Fibroblast of pulmonary artery (primary cell): ENCODE data around the gene OTOP2.

Experiments used
- DNase-seq: peaks from one replicate; pipeline ENCODE4 v3.0.0-alpha.2; 2010; ENCODE audit warnings: low read depth
- H3K4me3 ChIP-seq: replicated peaks from 2 replicates; pipeline ENCODE4 v1.5.1; 2011; ENCODE audit warnings: low read depth, mild to moderate bottlenecking, control low read depth, low read length, moderate library complexity
- CTCF ChIP-seq: IDR thresholded peaks from 2 replicates; pipeline ENCODE4 v1.5.1; 2011; ENCODE audit warnings: mild to moderate bottlenecking, control low read depth, low read length, inconsistent platforms; ENCODE audit errors: missing control alignments

OTOP2 gene

GRCh38 chr17:74939534-74939933 is 15.5 kb downstream of the OTOP2 start:
- no peak overlapping the region for H3K4me3 ChIP-seq
- DNase-seq = no peak
- TF ChIP-seq CTCF = no peak

- no peak overlapping the region for H3K4me3 ChIP-seq
- DNase-seq = no peak
- TF ChIP-seq CTCF = no peak
Measured at GRCh38 chr17:74941128-74941725, 17.2 kb downstream of the OTOP2 start.

- DNase-seq = no peak
- no peak for TF ChIP-seq CTCF
- no peak overlapping the region for H3K4me3 ChIP-seq
Measured at GRCh38 chr17:74943808-74944522, 19.9 kb downstream of the OTOP2 start.

GRCh38 chr17:74945543-74945942 is 21.5 kb downstream of the OTOP2 start:
- no peak for DNase-seq
- no peak for TF ChIP-seq CTCF
- no peak overlapping the region for H3K4me3 ChIP-seq

- no peak overlapping the region for H3K4me3 ChIP-seq
- TF ChIP-seq CTCF = no peak
- no peak for DNase-seq
Measured at GRCh38 chr17:74946641-74947040, 22.6 kb downstream of the OTOP2 start.

- no peak for DNase-seq
- no peak overlapping the region for H3K4me3 ChIP-seq
- no peak for TF ChIP-seq CTCF
Measured at GRCh38 chr17:74947041-74947754, 23.1 kb downstream of the OTOP2 start.
